ENCODE results near the gene COL4A3.

DNA sequence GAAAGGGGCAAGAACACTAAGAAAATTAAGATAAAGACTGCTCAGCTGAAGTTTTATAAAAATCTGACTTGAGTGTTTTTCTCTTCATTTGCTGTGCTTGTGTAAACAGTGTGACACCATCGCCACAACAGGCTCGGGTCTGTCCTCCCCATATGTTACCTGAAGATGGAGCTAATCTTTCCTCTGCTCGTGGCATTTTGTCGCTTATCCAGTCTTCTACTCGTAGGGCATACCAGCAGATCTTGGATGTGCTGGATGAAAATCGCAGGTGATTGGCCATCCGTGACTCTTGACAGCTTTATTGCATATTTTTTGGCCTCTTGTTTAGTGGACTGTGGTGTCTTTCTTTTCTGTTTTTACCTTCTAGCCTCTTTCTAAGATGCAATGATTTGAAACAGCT, 182.7 kb downstream of the COL4A3 start:
- TF ChIP-seq, protein P1, sequence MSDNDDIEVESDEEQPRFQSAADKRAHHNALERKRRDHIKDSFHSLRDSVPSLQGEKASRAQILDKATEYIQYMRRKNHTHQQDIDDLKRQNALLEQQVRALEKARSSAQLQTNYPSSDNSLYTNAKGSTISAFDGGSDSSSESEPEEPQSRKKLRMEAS (IDR thresholded peaks at IDR 0.05): no peak
- TF ChIP-seq YY1 (IDR thresholded peaks at IDR 0.05; ENCODE audit: low read depth): no peak
